B cell (primary cell): ENCODE measurements around the gene ANKRD33B. TPM values are rescaled to one million over a fixed set of nuclear protein-coding genes. Genes with fewer than 3 reads are reported as not detected.
A peak's percentile ranks its signal among the peaks of the same experiment; 100 is the strongest.

ENCODE experiments used
- ATAC-seq: fragments of 200-7000 bp; cut with Tn5 transposase; one replicate; pipeline ENCODE4 v1.10.0; 2021; ENCODE audit warnings: low read depth, mild to moderate bottlenecking, moderate number of reproducible peaks, moderate library complexity
- CTCF ChIA-PET: fragments of 350-600 bp; sonication (Branson Sonifier 250); formaldehyde crosslinking; loops from one replicate; lab custom pipeline; 2021; ENCODE audit warnings: antibody characterized with exemption, inconsistent platforms; lab: Charles Lee
- POLR2A ChIA-PET: fragments of 350-600 bp; sonication (Branson Sonifier 250); formaldehyde crosslinking; loops from one replicate; lab custom pipeline; 2021; ENCODE audit warnings: antibody characterized with exemption; lab: Charles Lee
- DNase-seq: peaks from one replicate; pipeline ENCODE4 v3.0.0; 2013
- H2AFZ ChIP-seq: 2 replicates; pipeline ENCODE4 v1.6.1; 2012; ENCODE audit warnings: mild to moderate bottlenecking, low read depth, low read length; ENCODE audit not compliant: insufficient read depth, poor library complexity, severe bottlenecking
- H3K27ac ChIP-seq, 2 donors: 1 replicate in 1 of 2; 2 replicates in 1 of 2; pipeline ENCODE4 v1.5.1; 2012 to 2013; ENCODE audit warnings: low read length in 2 of 2, mild to moderate bottlenecking in 2 of 2, moderate library complexity in 1 of 2
- H3K27me3 ChIP-seq, 4 experiments: fragments of 200-600 bp in 1 of 4; sonication (generic) in 1 of 4; replicated peaks in 1 of 4; 1 replicate in 2 of 4; 2 replicates in 2 of 4; pipeline versions ENCODE4 v1.6.1 to v1.7.0; 2013 to 2016; ENCODE audit warnings: low read length in 3 of 4, mild to moderate bottlenecking in 2 of 4, mixed read lengths in 1 of 4, moderate library complexity in 1 of 4; ENCODE audit not compliant: insufficient read depth in 4 of 4, control insufficient read depth in 3 of 4; ENCODE audit errors: control extremely low read depth in 1 of 4
- H3K36me3 ChIP-seq, 2 experiments: replicated peaks in 1 of 2; 1 replicate in 1 of 2; 2 replicates in 1 of 2; pipeline versions ENCODE4 v1.6.1 to v1.7.1; 2013; ENCODE audit warnings: low read length in 1 of 2; ENCODE audit not compliant: insufficient read depth in 2 of 2, control insufficient read depth in 1 of 2; ENCODE audit errors: control extremely low read depth in 1 of 2, extremely low read depth in 1 of 2
- H3K4me1 ChIP-seq, 2 donors: fragments of 200-600 bp in 1 of 2; sonication (generic) in 1 of 2; 1 replicate in 1 of 2; 2 replicates in 1 of 2; pipeline versions ENCODE4 v1.5.1 to v1.6.1; 2013 to 2017; ENCODE audit warnings: low read length in 2 of 2; ENCODE audit not compliant: control insufficient read depth in 2 of 2, insufficient read depth in 2 of 2
- H3K4me2 ChIP-seq: replicated peaks from 2 replicates; pipeline ENCODE3; 2012; ENCODE audit warnings: mild to moderate bottlenecking, low read depth, low read length; ENCODE audit not compliant: poor library complexity, severe bottlenecking
- H3K4me3 ChIP-seq, 5 experiments: fragments of 200-600 bp in 1 of 5; sonication (generic) in 1 of 5; 1 replicate in 3 of 5; 2 replicates in 2 of 5; pipeline versions ENCODE4 v1.5.1 to v1.7.0; 2011 to 2016; ENCODE audit warnings: low read length in 4 of 5, mild to moderate bottlenecking in 4 of 5, low read depth in 2 of 5, control low read depth in 1 of 5, moderate library complexity in 1 of 5; ENCODE audit not compliant: insufficient read depth in 1 of 5; ENCODE audit errors: control extremely low read depth in 1 of 5, extremely low read depth in 1 of 5
- H3K79me2 ChIP-seq: fragments of 200-600 bp; sonication (generic); one replicate; pipeline ENCODE4 v1.6.0; 2016; ENCODE audit warnings: low read length; ENCODE audit not compliant: control insufficient read depth, insufficient read depth
- H3K9ac ChIP-seq: fragments of 200-600 bp; sonication (generic); 2 replicates; pipeline ENCODE4 v1.6.1; 2017; ENCODE audit warnings: mild to moderate bottlenecking, low read length, moderate library complexity
- H3K9me3 ChIP-seq, 3 donors: one replicate each; pipeline versions ENCODE4 v1.6.1 to v1.7.1; 2013; ENCODE audit warnings: low read length in 2 of 3; ENCODE audit not compliant: control insufficient read depth in 2 of 3, insufficient read depth in 1 of 3; ENCODE audit errors: control extremely low read depth in 1 of 3
- H4K20me1 ChIP-seq: 2 replicates; pipeline ENCODE4 v1.6.0; 2012; ENCODE audit warnings: mild to moderate bottlenecking, low read length; ENCODE audit not compliant: insufficient read depth, control insufficient read depth, poor library complexity, severe bottlenecking
- H3K27ac Mint-ChIP-seq: one replicate; pipeline ENCODE4 v1.8.0; 2021; ENCODE audit warnings: mixed read lengths
- H3K27me3 Mint-ChIP-seq: one replicate; pipeline ENCODE4 v1.8.0; 2021; ENCODE audit warnings: mixed read lengths
- H3K4me1 Mint-ChIP-seq: one replicate; pipeline ENCODE4 v1.8.0; 2021; ENCODE audit warnings: mixed read lengths
- H3K4me3 Mint-ChIP-seq: one replicate; pipeline ENCODE4 v1.8.0; 2021; ENCODE audit warnings: mixed read lengths
- H3K9me3 Mint-ChIP-seq: one replicate; pipeline ENCODE4 v1.8.0; 2022; ENCODE audit warnings: mixed read lengths; ENCODE audit not compliant: insufficient read depth
- EZH2 ChIP-seq: IDR thresholded peaks from 2 replicates; pipeline ENCODE4 v1.6.1; 2012; ENCODE audit warnings: borderline replicate concordance, low read depth, mild to moderate bottlenecking, moderate library complexity, low read length; ENCODE audit not compliant: insufficient read depth, poor library complexity, severe bottlenecking
- WGBS: methylation state at CpG from one replicate; pipeline ENCODE4 v1.1.5; 2013; ENCODE audit warnings: missing lambda C conversion rate; ENCODE audit not compliant: insufficient coverage; 5-methylcytosine and 5-hydroxymethylcytosine counted together
- intact Hi-C: fragments of 100-400 bp; cut with micrococcal nuclease; formaldehyde crosslinking; loops from one replicate; pipeline ENCODE4 v1.10.0; 2022
- polyA plus RNA-seq: library from polyadenylated mRNA; depleted of rRNA; stranded (reverse); fragments of >200 nt; gene quantifications from 2 replicates; pipeline ENCODE4 v1.2.3, GENCODE V29; 2012
- total RNA-seq, 2 donors: library from RNA; stranded (reverse); fragments of 120-200 nt in 1 of 2; gene quantifications; 1 replicate in 1 of 2; 2 replicates in 1 of 2; pipeline versions ENCODE4 v1.2.3 to v1.2.4, GENCODE V29; 2013 to 2022
- TF ChIP-seq, protein P1 (sequence below): fragments of 200-600 bp; IDR thresholded peaks from one replicate; pipeline ENCODE4 v1.8.0; 2022; ENCODE audit warnings: antibody characterized with exemption, mild to moderate bottlenecking

The ANKRD33B gene
- total and polyA plus RNA-seq, 2 donors (not counting 1 experiment from before 2014, with no cell fraction given), result 2.9 to 23.4 TPM

DNA sequence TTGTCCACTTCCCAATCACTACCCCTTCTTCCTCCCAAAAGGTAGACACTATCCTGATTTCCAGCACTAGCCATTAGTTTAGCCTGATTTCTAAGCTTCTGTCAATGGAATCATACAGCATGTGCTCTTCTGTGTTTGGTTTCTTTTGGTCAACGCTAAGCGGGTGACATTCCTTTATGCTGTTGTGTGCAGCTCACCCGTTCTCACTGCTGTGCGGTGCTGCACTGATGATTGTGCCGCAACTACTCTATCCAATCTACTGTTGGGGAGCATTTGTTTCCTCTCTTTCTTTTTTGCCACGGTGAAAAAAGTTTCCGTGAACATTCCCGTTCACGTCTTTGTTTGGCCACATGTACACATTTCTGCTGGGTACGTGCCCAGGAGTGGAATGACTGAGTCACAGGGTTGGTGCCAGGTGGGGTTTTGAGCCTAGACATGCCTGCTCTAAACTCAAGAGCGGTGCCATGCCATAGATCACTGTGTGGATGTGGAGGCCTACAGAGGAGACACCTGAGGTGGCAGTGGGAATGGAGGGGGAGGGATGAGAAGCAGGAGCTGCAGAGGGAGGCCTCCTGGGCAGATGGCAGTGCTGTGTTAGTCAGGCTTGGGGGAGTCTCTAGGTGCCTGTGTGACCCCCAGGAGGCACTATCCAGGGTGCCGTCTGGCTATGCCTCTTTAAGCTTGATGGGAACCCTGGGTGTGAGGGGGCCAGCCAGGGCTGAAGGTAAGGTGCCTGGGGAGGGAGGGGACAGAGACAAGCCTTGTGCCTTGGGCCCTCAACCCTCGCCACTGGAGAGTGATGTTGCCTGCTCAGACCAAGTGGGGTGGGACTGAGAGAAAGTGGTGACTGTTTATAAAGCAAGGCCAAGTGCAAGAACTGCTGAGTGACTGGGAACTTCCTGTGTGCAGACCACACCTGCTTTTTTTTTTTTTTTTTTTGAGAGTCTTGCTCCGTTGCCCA, 11.4 kb upstream of the ANKRD33B start:
- Histone ChIP-seq H4K20me1 (no peaks in the 10 kb centered on the region), H3K36me3 (no peaks in the 10 kb centered on the region), H3K4me2 (peak overlapping the region; percentile 65), H3K27ac (no peak overlapping the region), H3K4me3 (no peak overlapping the region), H3K9ac (no peak overlapping the region), H3K79me2 (no peaks in the 10 kb centered on the region), H3K27me3 (peaks cover 0 to 2% (median 0%) of the 10 kb centered on the region in 4 experiments), H2AFZ (no peak overlapping the region), H3K9me3 (peaks cover 0 to 5% (median 0%) of the 10 kb centered on the region in 3 donors), H3K4me1 (peaks cover 32 to 34% of the 10 kb centered on the region in 2 donors)
- peak overlapping the region; percentile 50 for H3K27ac Mint-ChIP-seq
- peaks cover 48% of the 10 kb centered on the region for H3K4me1 Mint-ChIP-seq
- no peaks in the 10 kb centered on the region for H3K9me3 Mint-ChIP-seq
- ATAC-seq, result peak; percentile 69
- ChIA-PET POLR2A (no interaction called here), CTCF (interaction anchor here (0.5 to 2.0 kb wide), 4 partner anchors 56 to 119 kb away, joined by 3 to 6 read pairs (median 4); no protein-coding TSS in a partner anchor)
- TF ChIP-seq EZH2, result no peak
- TF ChIP-seq, protein P1, sequence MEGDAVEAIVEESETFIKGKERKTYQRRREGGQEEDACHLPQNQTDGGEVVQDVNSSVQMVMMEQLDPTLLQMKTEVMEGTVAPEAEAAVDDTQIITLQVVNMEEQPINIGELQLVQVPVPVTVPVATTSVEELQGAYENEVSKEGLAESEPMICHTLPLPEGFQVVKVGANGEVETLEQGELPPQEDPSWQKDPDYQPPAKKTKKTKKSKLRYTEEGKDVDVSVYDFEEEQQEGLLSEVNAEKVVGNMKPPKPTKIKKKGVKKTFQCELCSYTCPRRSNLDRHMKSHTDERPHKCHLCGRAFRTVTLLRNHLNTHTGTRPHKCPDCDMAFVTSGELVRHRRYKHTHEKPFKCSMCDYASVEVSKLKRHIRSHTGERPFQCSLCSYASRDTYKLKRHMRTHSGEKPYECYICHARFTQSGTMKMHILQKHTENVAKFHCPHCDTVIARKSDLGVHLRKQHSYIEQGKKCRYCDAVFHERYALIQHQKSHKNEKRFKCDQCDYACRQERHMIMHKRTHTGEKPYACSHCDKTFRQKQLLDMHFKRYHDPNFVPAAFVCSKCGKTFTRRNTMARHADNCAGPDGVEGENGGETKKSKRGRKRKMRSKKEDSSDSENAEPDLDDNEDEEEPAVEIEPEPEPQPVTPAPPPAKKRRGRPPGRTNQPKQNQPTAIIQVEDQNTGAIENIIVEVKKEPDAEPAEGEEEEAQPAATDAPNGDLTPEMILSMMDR, result no peak
- WGBS, result 78% methylated on average over 14 of the region's 14 CpGs
- DNase-seq, result peak; percentile 55
- no peaks in the 10 kb centered on the region for H3K27me3 Mint-ChIP-seq
- peak overlapping the region; percentile 44 for H3K4me3 Mint-ChIP-seq
- intact Hi-C loops, result no loop called here

DNA sequence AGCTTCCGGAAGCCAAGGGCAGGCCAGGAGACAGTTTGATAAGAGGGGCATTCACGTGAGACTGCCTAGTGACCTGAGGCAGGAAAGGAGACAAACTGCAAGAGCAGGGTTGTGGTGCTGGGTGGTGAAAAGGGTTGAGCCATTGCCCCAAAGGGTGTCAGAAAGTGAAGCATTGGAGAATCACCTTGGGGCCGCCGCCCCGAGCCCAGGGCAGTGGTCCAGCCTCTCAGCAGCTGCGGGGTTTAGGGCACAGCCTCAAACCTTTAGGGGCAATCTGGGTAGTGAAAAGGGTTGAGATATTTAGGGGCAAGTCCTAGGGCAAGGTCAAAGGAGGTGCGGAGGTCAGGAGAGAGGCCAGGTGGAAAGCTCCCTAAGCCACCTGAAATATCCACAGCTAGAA, 10.4 kb upstream of the ANKRD33B start:
- Mint-ChIP-seq H3K27ac (peak overlapping the region; percentile 17), H3K27me3 (no peaks in the 10 kb centered on the region), H3K4me1 (peaks cover 54% of the 10 kb centered on the region), H3K9me3 (no peaks in the 10 kb centered on the region), H3K4me3 (no peak overlapping the region)
- Histone ChIP-seq H3K36me3 (no peaks in the 10 kb centered on the region), H3K9me3 (peaks cover 0 to 4% (median 0%) of the 10 kb centered on the region in 3 donors), H3K27ac (no peak overlapping the region), H3K27me3 (no peaks in the 10 kb centered on the region), H3K4me1 (peaks cover 39 to 42% of the 10 kb centered on the region in 2 donors), H2AFZ (no peak overlapping the region), H3K4me2 (peak overlapping the region; percentile 65), H3K79me2 (no peaks in the 10 kb centered on the region), H3K4me3 (no peak overlapping the region), H4K20me1 (no peaks in the 10 kb centered on the region), H3K9ac (no peak overlapping the region)
- no peak for ATAC-seq
- POLR2A ChIA-PET, result no interaction called here
- DNase-seq, result no peak
- CTCF ChIA-PET, result interaction anchor here (2.1 kb wide), 1 partner anchor 75 kb away, joined by 7 read pairs; no protein-coding TSS in a partner anchor
- 93% methylated on average over 6 of the region's 7 CpGs for WGBS
- TF ChIP-seq, protein P1, result no peak
- no peak for TF ChIP-seq EZH2
- intact Hi-C loops, result no loop called here
